IPS-18c (cell line): Measurements from ENCODE around the gene NHERF1.

Experiments used
- H3K4me3 ChIP-seq: 2 replicates; pipeline ENCODE4 v1.7.0; 2013; ENCODE audit warnings: low read depth, mild to moderate bottlenecking, low read length, moderate library complexity; ENCODE audit not compliant: insufficient read depth
- H3K9me3 ChIP-seq: one replicate; pipeline ENCODE4 v1.6.1; 2013; ENCODE audit warnings: mild to moderate bottlenecking, low read length, moderate library complexity; ENCODE audit not compliant: control insufficient read depth, insufficient read depth

Gene NHERF1

DNA sequence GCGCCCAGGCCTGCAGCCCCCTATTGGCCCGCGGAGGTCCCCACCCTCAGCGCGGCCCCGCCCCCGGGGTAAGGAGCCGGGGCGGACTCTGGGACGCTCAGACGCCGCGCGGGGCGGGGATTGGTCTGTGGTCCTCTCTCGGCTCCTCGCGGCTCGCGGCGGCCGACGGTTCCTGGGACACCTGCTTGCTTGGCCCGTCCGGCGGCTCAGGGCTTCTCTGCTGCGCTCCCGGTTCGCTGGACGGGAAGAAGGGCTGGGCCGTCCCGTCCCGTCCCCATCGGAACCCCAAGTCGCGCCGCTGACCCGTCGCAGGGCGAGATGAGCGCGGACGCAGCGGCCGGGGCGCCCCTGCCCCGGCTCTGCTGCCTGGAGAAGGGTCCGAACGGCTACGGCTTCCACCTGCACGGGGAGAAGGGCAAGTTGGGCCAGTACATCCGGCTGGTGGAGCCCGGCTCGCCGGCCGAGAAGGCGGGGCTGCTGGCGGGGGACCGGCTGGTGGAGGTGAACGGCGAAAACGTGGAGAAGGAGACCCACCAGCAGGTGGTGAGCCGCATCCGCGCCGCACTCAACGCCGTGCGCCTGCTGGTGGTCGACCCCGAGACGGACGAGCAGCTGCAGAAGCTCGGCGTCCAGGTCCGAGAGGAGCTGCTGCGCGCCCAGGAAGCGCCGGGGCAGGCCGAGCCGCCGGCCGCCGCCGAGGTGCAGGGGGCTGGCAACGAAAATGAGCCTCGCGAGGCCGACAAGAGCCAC lies at the start of gene NHERF1:
Gene NHERF1, plus strand, starts transcription at position 100 of the 750 bp plus-strand sequence. Its CDS starts 219 bp downstream, at position 319.
- Histone ChIP-seq H3K4me3 (peak within 1 kb of the TSS; percentile 97), H3K9me3 (no peaks in the 10 kb centered on the region)

DNA sequence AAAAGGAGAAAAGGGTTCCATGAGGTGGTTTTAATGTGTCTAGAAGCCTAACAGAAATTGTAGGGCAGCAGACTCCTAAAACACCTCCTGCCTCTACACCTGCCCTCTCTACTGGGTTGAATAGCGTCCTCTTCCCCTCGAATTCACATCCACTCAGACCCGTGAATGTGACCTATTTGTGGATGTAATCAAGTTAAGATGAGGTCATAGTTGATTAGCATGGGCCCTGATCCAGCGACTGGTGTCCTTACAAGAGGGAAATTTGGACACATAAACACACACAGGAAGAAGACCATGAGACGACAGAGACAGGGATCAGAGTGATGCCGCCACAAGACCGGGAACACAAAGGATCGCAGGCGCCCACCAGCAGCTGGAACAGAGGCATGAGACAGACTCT lies 49.2 kb upstream of the NHERF1 start:
- Histone ChIP-seq H3K9me3 (no peaks in the 10 kb centered on the region), H3K4me3 (no peak overlapping the region)

DNA sequence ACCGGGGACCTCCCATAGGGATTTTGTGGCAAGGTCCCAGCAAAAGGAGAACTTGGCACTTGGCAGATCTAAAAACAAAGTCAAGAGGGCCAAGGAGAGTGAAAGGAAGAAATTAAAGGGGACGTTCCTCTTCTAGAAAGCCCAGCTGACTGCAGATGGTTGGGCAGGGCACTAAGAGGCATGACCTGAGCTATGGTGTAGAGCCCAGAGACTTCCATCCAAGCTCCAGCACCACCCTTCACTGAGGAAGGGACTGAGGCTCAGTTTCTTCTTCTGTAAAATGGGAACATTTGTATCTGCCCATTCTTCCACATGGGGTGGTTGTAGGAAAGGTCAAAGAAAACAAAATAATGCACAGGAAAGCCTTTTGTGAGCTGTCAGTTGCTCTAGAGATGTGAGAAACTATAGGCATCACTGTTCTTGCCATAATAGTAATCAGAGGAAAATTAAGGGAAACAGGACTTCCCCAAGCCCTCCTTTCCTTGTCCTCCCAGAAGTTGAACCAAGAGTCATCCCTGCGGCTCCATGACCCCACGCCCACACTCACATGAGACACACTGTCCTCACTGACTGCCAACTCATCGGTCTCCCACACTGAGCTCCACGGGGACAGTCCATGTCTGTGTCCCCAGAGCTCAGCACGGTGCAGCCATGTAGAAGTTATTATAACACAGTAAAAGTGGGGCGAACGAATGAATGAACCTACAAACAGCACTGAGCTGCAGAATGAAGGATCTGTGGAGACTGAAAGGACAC lies 46.1 kb upstream of the NHERF1 start:
- H3K4me3 ChIP-seq: no peak overlapping the region

GRCh38 chr17:74703311-74703710 lies 45.1 kb upstream of the NHERF1 start:
- Histone ChIP-seq H3K4me3 (no peak overlapping the region), H3K9me3 (no peaks in the 10 kb centered on the region)

More for the DNA sequence above, 46.1 kb upstream of the NHERF1 start:
- H3K9me3 ChIP-seq: no peaks in the 10 kb centered on the region

DNA sequence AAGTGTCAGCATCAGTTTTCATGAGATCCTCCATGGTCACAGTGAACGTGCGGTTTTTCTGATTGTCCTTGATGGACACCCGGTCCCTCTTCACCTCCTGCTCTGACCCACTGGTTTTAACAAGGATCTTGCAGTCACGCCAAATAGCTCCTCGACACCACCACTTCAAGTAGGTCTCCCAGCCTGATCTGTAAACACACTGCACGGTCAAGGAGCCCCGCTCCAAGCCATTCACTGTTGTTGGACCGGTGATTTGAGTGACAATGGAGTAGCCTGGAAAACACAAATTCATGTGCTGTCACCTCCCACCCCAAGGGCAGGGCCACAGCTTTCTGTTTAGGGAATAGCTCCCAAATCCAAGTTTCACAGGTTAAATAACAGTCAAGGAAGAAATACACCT lies 43.9 kb upstream of the NHERF1 start:
- Histone ChIP-seq H3K9me3 (no peaks in the 10 kb centered on the region), H3K4me3 (no peak overlapping the region)

GRCh38 chr17:74711058-74711824 lies 37.2 kb upstream of the NHERF1 start:
- Histone ChIP-seq H3K9me3 (no peaks in the 10 kb centered on the region), H3K4me3 (no peak overlapping the region)

- Histone ChIP-seq H3K4me3 (no peak overlapping the region), H3K9me3 (no peaks in the 10 kb centered on the region)
Observed at GRCh38 chr17:74712301-74712700, 36.1 kb upstream of the NHERF1 start.

DNA sequence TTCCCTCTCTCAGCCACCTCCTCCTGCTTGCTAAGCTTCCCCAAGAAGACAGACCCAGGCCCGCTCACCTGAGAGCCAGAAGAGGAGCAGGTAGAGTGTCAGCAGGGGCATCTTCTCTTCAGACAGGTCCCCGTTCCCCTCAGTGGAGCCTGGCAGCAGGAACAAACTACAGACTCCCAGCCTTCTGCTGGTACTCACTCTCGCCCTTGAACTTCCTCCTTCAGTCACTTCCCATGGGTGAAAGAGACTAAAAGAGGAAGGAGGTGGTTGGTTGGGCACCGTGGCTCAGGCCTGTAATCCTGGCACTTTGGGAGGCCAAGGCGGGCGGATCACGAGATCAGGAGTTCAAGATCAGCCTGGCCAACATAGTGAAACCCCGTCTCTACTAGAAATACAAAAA lies 35.7 kb upstream of the NHERF1 start, which contains the start of gene CD300LF:
Gene CD300LF, minus strand, starts transcription at position 168 of the 400 bp plus-strand sequence. Its CDS starts 57 bp downstream, at position 111.
- Histone ChIP-seq H3K9me3 (no peaks in the 10 kb centered on the region), H3K4me3 (no peak within 1 kb of the TSS)

DNA sequence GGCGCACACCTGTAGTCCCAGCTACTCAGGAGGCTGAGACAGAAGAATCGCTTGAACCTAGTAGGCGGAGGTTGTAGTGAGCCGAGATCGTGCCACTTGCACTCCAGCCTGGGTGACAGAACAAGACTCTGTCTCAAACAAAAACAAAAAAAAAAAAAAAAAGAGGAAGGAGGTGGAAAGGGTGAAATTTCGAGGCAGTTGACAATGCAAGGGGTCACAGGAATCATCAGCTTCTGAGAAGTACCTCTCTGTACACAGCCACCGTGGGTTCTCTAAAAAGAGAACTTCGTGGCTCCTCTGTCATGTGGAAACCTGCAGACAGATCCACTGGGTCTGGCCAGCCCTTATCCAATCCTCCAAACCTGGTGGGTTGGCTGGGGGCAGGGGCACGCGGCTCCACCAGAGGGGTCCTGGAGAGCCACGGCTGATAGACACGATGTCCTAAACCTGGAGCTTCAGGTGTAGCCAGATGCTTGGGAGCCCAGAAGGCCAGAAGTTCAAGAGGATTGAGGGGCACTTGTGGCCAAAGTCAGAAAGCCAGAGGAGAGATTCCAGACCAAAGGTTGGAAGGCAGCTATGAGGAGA lies 35.2 kb upstream of the NHERF1 start:
- H3K9me3 ChIP-seq: no peaks in the 10 kb centered on the region
- H3K4me3 ChIP-seq: no peak overlapping the region

GRCh38 chr17:74715144-74715543 lies 33.3 kb upstream of the NHERF1 start:
- no peak overlapping the region for H3K4me3 ChIP-seq

GRCh38 chr17:74720506-74720905 lies 27.9 kb upstream of the NHERF1 start:
- Histone ChIP-seq H3K9me3 (no peaks in the 10 kb centered on the region), H3K4me3 (no peak overlapping the region)

More at GRCh38 chr17:74715144-74715543, 33.3 kb upstream of the NHERF1 start:
- no peaks in the 10 kb centered on the region for H3K9me3 ChIP-seq

DNA sequence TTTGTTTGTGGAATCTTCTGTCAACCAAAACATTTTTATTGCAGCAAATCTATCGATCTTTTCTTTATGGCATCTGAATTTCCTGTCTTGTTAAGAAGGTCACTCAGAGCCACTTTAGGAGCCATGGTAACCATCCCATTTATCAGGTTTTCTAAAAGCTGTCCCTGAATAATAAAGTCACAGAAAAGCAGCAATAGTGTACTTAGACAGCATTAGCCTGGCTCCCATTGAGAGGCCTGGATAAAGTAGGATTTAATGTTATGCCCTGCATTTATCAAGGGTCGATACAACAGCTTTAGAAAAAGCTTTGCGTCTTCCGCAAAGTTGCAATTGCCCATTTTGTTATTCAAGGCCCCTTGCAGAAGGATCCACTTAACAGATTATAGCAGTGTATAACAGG lies 25.6 kb upstream of the NHERF1 start:
- no peak overlapping the region for H3K4me3 ChIP-seq
- no peaks in the 10 kb centered on the region for H3K9me3 ChIP-seq

- no peaks in the 10 kb centered on the region for H3K9me3 ChIP-seq
- H3K4me3 ChIP-seq: no peak overlapping the region
Observed at GRCh38 chr17:74723891-74724290, 24.5 kb upstream of the NHERF1 start.

GRCh38 chr17:74725111-74725510 lies 23.3 kb upstream of the NHERF1 start:
- no peaks in the 10 kb centered on the region for H3K9me3 ChIP-seq
- no peak overlapping the region for H3K4me3 ChIP-seq

- Histone ChIP-seq H3K9me3 (no peaks in the 10 kb centered on the region), H3K4me3 (no peak overlapping the region)
Observed at GRCh38 chr17:74728033-74728701, 20.3 kb upstream of the NHERF1 start.

GRCh38 chr17:74728702-74729075 lies 19.7 kb upstream of the NHERF1 start:
- Histone ChIP-seq H3K4me3 (no peak overlapping the region), H3K9me3 (no peaks in the 10 kb centered on the region)

DNA sequence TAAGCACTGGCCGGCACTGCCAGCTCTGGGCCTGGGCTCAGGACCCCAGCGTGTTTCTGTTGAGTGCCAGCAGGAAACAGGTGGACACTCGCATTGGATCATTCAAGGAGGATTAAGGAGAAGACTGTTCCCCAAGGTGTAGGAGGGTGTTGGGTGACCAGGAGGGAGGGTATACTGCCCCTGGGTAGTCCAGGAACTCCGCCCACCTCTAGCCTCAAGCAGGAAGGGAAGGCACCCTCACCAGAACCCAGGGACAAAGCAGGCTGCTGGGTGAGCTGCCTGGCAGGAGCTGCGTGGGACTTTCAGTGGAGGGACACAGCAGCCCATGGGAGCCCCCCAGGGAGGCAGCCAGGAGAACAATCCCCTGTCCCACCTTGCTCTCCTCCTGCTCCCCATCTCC lies 19.1 kb upstream of the NHERF1 start:
- no peaks in the 10 kb centered on the region for H3K9me3 ChIP-seq
- no peak overlapping the region for H3K4me3 ChIP-seq
